PC-3 (cell line): ENCODE data around the gene DISC1.

Experiments
- EZH2 ChIP-seq: fragments of 300-600 bp; sonication (generic); IDR thresholded peaks from one replicate; pipeline ENCODE4 v1.6.1; 2017; ENCODE audit warnings: antibody characterized with exemption, mild to moderate bottlenecking, low read length; ENCODE audit not compliant: unreplicated experiment
- EZH2phosphoT487 ChIP-seq: fragments of 300-600 bp; sonication (generic); IDR thresholded peaks from 2 replicates; pipeline ENCODE4 v1.6.1; 2018; ENCODE audit warnings: mild to moderate bottlenecking, antibody characterized with exemption, low read length, borderline replicate concordance
- TF ChIP-seq, protein P1 (sequence below): fragments of 300-600 bp; sonication (generic); conservative IDR thresholded peaks from 2 replicates; pipeline ENCODE4 v1.5.1; 2017; ENCODE audit warnings: antibody characterized with exemption, low read depth, mild to moderate bottlenecking, low read length

DNA sequence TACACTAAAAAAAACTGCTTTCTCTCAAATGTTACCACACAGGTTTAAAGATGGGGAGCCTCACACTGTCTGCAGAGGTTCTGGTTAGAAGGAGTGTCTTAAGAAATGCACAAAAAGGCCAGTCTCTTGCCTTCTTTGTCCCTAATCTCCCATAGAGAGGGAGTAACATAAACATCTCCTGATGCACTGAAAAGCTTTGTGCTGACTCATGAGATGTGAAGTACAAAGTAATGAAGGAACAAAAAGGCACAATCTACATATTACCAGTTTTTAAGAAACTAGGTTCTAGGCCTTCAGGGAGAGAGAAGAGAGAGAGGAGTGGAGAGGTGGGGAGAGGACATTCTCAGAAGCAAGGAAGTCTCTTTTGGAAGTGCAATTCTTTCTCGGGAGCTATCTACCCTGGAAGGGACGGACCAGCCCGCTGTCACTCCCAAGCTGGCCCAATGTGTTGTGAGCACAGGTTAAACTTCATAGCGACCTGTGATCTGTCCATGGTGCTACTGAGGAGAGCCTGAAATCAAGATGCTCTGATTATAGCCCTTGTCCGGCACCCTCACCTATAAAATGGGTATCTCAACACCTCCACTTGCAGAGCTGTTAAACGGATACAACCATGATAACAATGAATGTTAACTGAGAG, 458.1 kb downstream of the DISC1 start:
- TF ChIP-seq, protein P1, sequence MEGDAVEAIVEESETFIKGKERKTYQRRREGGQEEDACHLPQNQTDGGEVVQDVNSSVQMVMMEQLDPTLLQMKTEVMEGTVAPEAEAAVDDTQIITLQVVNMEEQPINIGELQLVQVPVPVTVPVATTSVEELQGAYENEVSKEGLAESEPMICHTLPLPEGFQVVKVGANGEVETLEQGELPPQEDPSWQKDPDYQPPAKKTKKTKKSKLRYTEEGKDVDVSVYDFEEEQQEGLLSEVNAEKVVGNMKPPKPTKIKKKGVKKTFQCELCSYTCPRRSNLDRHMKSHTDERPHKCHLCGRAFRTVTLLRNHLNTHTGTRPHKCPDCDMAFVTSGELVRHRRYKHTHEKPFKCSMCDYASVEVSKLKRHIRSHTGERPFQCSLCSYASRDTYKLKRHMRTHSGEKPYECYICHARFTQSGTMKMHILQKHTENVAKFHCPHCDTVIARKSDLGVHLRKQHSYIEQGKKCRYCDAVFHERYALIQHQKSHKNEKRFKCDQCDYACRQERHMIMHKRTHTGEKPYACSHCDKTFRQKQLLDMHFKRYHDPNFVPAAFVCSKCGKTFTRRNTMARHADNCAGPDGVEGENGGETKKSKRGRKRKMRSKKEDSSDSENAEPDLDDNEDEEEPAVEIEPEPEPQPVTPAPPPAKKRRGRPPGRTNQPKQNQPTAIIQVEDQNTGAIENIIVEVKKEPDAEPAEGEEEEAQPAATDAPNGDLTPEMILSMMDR = no peak
- TF ChIP-seq EZH2 (no peak), EZH2phosphoT487 (no peak)
